ENCODE results near the gene HYLS1.
"Not testable (repeated sequence)": the region's sequence is repeated elsewhere in the genome, so short reads cannot be mapped to it uniquely, and the experiment has no call there.

The HYLS1 gene

DNA sequence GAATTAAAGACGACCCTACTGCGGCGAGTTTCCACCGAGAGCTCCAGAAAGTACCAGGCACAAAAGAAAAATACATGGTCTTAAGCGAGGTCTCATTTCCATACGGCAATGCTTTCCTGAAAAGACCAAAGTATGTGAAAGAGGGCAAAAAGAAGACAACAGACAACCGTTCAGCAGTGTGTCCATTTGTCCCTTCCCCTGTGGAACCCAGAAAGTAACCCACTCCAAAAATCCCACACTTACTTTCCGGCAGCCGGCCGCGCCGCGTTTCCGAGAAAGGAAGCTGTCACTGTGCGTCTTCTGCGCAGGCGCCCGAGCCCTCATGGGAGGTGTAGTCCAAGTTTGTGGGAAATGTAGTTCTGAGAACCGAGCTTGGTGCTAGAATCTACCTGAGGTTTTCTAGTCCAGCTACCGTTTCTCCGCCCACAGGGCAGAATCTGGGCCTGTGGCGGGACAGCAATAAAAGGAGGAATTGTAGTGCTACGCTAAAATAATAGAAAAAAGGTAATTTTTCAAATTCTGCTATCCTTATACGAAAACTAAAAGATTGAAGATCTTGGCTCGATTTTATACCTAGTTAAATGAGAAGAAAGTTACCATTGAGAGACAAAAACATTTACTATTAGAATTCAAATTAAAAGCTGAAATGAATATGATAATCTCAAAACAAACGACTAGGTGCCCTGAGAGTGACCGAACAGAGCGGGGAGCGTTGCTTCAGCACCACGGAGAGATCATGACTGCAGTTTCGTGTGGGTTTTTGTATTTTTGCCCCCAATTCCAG lies 15.7 kb downstream of the HYLS1 start, which contains the start of gene PUS3:
TSS of gene PUS3 (minus strand) at position 280 of the 784 bp plus-strand sequence. CDS start 6,922 bp downstream, outside the sequence.
- peak; percentile 85 for DNase-seq (ENCODE audit: low read depth, low spot score)
- TF ChIP-seq, protein P1, sequence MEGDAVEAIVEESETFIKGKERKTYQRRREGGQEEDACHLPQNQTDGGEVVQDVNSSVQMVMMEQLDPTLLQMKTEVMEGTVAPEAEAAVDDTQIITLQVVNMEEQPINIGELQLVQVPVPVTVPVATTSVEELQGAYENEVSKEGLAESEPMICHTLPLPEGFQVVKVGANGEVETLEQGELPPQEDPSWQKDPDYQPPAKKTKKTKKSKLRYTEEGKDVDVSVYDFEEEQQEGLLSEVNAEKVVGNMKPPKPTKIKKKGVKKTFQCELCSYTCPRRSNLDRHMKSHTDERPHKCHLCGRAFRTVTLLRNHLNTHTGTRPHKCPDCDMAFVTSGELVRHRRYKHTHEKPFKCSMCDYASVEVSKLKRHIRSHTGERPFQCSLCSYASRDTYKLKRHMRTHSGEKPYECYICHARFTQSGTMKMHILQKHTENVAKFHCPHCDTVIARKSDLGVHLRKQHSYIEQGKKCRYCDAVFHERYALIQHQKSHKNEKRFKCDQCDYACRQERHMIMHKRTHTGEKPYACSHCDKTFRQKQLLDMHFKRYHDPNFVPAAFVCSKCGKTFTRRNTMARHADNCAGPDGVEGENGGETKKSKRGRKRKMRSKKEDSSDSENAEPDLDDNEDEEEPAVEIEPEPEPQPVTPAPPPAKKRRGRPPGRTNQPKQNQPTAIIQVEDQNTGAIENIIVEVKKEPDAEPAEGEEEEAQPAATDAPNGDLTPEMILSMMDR (IDR thresholded peaks at IDR 0.05; ENCODE audit: low read depth, low read length): no peak
- H3K4me3 ChIP-seq (ENCODE audit: low read depth, low read length): peak within 1 kb of the TSS; percentile 80
- in situ Hi-C loops (cut with HindIII; ENCODE audit: low sequenced_read_pairs): no loop called here

DNA sequence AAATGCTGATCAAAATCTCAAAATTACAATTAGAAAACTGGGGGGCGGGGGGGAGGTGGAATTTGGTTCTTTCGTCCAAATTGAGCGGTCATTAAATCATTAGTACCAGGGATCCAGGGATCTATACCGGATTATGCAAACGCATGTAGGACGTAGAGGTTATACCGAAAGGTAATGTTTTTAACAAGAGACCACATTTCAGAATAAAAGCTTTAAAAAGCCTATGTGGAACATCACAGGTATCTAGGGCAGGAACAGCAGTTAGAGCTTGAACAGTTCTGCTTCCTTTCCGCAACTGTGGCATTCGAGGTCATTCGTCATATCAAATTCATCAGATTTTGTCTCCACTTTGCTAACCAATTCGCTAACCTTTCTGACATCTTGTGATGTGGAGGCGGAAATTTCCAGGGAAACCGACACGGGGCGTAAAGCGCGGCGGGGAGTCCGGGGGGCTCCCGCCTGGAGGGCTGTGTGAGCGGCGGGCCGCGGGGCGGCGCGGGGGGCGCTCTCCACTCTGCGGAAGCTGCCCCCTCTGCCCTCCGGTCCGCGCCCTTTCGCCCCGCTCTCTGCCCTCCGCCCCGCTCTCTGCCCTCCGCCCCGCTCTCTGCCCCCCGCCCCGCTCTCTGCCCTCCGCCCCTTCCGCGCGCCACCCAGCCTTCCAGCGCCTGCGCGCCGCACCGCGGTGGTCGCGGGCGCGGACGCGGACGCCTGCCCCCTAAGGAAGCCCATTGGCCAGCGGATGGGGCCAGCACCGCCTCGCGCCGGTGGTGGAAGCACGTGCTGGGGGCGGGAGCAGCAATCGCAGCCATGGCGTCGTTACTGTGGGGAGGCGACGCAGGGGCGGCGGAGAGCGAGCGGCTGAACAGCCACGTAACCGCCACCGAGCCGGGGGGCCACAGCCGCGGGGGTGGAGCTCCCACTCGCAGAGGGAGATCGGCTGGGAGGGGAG lies 16.5 kb downstream of the HYLS1 start, which contains the start of gene DDX25:
TSS of gene DDX25 (plus strand) at position 798 of the 949 bp plus-strand sequence. CDS start at position 808, 10 bp downstream.
- no peak for DNase-seq (ENCODE audit: low read depth, low spot score)
- in situ Hi-C loops (cut with HindIII; ENCODE audit: low sequenced_read_pairs): no loop called here
- TF ChIP-seq, protein P1 (IDR thresholded peaks at IDR 0.05; ENCODE audit: low read depth, low read length): no peak
- H3K4me3 ChIP-seq (ENCODE audit: low read depth, low read length): no peak within 1 kb of the TSS

DNA sequence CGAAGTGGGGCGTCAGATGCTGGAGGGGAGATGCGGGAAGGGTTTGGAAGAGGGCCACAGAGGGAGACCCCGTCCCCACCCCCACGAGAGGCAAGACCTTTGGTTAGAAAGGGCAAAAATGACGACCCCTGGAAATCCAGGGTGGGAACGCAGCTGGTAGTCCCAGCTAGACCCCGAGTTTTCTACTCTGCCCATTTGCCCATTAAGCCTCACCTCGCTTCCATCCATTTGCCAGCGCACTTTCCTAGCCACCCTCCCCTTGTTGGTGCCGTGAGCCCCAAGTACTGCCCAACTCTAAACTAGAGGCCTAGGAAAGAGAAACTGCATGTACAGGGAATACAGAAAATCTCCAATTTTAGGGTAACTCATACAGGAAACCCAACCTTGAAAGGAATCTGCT lies 17.2 kb downstream of the HYLS1 start:
- in situ Hi-C loops (cut with HindIII; ENCODE audit: low sequenced_read_pairs): no loop called here
- no peak for DNase-seq (ENCODE audit: low read depth, low spot score)
- H3K4me3 ChIP-seq (ENCODE audit: low read depth, low read length): no peak overlapping the region
- TF ChIP-seq, protein P1 (IDR thresholded peaks at IDR 0.05; ENCODE audit: low read depth, low read length): no peak

DNA sequence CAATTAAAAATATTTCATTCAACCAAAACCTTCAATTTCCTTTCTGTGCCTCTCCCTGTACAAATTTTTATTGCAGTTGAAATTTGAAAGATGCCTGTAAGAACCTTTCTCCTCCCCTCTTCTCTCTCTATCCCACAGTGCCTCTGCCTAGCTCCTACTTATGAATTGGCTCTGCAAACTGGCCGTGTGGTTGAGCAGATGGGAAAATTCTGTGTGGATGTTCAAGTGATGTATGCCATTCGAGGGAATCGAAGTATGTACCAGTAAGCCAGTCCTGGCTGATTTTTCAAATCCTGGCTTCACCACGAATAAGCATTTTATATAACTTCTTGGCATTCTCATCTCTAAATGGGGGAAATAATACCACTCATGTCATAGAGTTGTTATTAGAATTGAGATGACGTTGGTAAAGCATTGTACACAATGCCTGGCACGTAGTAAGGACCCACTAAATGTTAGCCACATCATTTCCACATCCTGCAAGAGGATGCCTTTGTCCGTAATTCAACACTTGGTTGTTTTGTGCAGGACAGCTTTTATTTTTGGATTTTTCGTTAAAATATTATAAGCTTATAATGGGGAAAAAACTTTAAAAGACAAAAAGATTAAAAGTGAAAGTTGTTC lies 22.9 kb downstream of the HYLS1 start:
- DNase-seq (ENCODE audit: low read depth, low spot score): no peak
- in situ Hi-C loops (cut with HindIII; ENCODE audit: low sequenced_read_pairs): no loop called here
- H3K4me3 ChIP-seq (ENCODE audit: low read depth, low read length): no peak overlapping the region
- TF ChIP-seq, protein P1 (IDR thresholded peaks at IDR 0.05; ENCODE audit: low read depth, low read length): no peak

DNA sequence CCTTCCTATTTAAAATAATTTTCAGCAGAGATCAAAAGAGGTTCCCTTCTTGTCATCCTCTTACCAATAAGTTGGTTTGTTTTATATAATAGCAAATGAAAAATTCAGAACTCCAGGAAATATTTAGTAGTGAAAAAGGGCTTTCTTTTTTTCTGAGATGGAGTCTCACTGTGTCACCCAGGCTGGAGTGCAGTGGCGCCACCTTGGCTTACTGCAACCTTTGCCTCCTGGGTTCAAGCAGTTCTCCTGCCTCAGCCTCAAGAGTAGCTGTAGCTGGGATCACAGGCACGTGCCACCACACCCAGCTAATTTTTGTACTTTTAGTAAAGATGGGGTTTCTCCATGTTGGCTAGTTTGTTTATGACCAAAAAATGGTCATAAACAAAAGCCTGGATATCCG lies 27.1 kb downstream of the HYLS1 start:
- in situ Hi-C loops (cut with HindIII; ENCODE audit: low sequenced_read_pairs); H3K4me3 ChIP-seq (ENCODE audit: low read depth, low read length); DNase-seq (ENCODE audit: low read depth, low spot score): not testable (repeated sequence)

DNA sequence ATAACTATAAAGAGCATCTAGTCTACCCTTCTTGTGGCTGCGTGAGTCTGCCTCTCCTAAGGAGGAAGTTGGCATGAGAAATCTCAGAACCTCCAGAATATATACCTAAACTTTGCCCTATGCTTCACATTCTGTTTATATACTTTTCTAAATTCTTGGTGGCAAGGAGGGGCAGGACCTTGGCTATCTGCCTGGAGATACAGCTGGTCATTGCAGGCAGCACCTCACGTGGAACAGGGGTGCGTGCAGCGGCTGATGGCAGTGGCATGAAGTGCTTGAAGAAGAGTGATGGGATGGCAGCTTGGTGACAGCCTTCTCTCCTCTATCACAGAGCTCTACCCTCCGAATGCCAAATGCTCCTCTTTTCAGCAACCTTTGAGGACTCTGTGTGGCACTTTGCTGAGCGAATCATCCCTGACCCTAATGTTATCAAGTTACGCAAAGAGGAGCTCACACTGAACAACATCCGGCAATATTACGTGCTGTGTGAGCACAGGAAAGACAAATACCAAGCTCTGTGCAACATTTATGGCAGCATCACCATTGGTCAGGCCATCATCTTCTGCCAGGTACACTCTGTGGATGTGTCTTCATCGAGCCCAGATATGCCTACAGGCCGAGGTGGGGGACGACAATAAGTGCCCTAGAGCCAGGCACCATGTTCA lies 29.3 kb downstream of the HYLS1 start:
- in situ Hi-C loops (cut with HindIII; ENCODE audit: low sequenced_read_pairs): no loop called here
- TF ChIP-seq, protein P1 (IDR thresholded peaks at IDR 0.05; ENCODE audit: low read depth, low read length): no peak
- no peak for DNase-seq (ENCODE audit: low read depth, low spot score)
- H3K4me3 ChIP-seq (ENCODE audit: low read depth, low read length): no peak overlapping the region

Measured in astrocyte of the spinal cord (primary cell).